ENCODE measurements around the gene CREG2.

DNA sequence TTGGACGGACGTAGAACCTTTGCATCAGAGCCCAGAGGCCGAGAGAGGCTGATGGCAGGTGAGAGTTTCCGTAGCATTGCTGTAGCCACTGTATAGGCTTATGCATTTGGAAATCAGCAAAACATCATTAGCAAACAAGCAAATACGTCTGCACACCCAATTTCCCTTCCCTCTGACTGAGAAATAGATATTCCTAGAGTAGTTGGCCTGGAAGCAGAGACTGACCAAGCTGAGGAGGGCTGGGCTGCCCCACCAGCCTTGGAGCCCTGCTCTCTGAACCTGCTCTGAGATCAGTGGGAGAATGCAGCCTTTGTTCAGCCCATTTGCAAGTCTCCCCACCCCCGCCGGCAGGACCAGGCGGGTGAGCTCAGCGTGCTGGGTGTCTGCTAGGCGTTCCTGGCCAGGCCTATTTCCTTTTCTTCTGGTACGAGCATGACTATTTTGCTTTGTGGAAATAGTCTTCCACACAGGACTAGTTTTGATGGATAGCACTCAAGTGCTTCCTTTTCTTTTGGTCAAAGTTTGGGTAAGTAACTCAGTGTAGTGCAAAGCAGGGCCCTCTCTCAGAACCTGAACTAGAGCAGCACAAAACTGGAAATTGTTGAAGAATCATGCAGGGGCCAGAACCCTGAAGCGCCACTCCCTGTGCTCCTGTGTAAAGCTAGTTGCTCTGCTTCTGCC is 56.9 kb downstream of the CREG2 start:
- TF ChIP-seq EP300 (IDR thresholded peaks at IDR 0.05) (no peak), POLR2A (IDR thresholded peaks at IDR 0.05) (no peak), POLR2AphosphoS5 (IDR thresholded peaks at IDR 0.05) (no peak)
- TF ChIP-seq, protein P1, sequence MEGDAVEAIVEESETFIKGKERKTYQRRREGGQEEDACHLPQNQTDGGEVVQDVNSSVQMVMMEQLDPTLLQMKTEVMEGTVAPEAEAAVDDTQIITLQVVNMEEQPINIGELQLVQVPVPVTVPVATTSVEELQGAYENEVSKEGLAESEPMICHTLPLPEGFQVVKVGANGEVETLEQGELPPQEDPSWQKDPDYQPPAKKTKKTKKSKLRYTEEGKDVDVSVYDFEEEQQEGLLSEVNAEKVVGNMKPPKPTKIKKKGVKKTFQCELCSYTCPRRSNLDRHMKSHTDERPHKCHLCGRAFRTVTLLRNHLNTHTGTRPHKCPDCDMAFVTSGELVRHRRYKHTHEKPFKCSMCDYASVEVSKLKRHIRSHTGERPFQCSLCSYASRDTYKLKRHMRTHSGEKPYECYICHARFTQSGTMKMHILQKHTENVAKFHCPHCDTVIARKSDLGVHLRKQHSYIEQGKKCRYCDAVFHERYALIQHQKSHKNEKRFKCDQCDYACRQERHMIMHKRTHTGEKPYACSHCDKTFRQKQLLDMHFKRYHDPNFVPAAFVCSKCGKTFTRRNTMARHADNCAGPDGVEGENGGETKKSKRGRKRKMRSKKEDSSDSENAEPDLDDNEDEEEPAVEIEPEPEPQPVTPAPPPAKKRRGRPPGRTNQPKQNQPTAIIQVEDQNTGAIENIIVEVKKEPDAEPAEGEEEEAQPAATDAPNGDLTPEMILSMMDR (IDR thresholded peaks at IDR 0.05): no peak
